K562 (cell line): Measurements from ENCODE around the gene RHPN2. TPM values are rescaled to one million over a fixed set of nuclear protein-coding genes. Genes with fewer than 3 reads are reported as not detected.

Experiments used
- ARNT ChIP-seq, 2 experiments: fragments of 450-650 bp; IDR thresholded peaks; 2 replicates each; pipeline ENCODE4 v1.6.1; 2016; ENCODE audit warnings: mild to moderate bottlenecking in 1 of 2
- CREM ChIP-seq: IDR thresholded peaks from 2 replicates; pipeline ENCODE4 v1.6.1; 2014; ENCODE audit warnings: antibody characterized with exemption, low read depth
- HNRNPK ChIP-seq: fragments of 200-400 bp; formaldehyde crosslinking; IDR thresholded peaks from one replicate; pipeline ENCODE4 v1.6.1; 2018; ENCODE audit warnings: mild to moderate bottlenecking, low read depth, low read length; ENCODE audit not compliant: poor library complexity, severe bottlenecking
- HOXB6 ChIP-seq: fragments of 250-450 bp; sonication (Bioruptor Pico); IDR thresholded peaks from 2 replicates; pipeline ENCODE4 v1.5.1; 2022; ENCODE audit warnings: mild to moderate bottlenecking, borderline replicate concordance
- MGA ChIP-seq: fragments of 450-650 bp; IDR thresholded peaks from 2 replicates; pipeline ENCODE4 v1.6.1; 2016; ENCODE audit warnings: mild to moderate bottlenecking, moderate library complexity
- MTA2 ChIP-seq: fragments of 450-650 bp; IDR thresholded peaks from 2 replicates; pipeline ENCODE4 v1.6.1; 2016; ENCODE audit warnings: low read depth
- PHF8 ChIP-seq: fragments of 200-600 bp; sonication (generic); IDR thresholded peaks from 2 replicates; pipeline ENCODE4 v1.6.1; 2012; ENCODE audit warnings: mixed run types, mild to moderate bottlenecking, inconsistent platforms, low read length, moderate library complexity, borderline replicate concordance
- RBM17 ChIP-seq: fragments of 200-400 bp; formaldehyde crosslinking; IDR thresholded peaks from 2 replicates; pipeline ENCODE4 v1.6.1; 2017; ENCODE audit warnings: low read depth, mild to moderate bottlenecking, low read length, borderline replicate concordance
- SNIP1 ChIP-seq: fragments of 450-650 bp; IDR thresholded peaks from 2 replicates; pipeline ENCODE4 v1.7.1; 2017; ENCODE audit warnings: low read depth, mild to moderate bottlenecking
- SREBF1 ChIP-seq: fragments of 150-350 bp; IDR thresholded peaks from 2 replicates; pipeline ENCODE4 v1.6.1; 2014; ENCODE audit warnings: antibody characterized with exemption, low read depth, low read length, borderline replicate concordance
- TBL1XR1 ChIP-seq, 2 experiments: IDR thresholded peaks; 2 replicates each; pipeline ENCODE4 v1.6.1; 2012; ENCODE audit warnings: improper control_type of control experiment in 2 of 2, low read length in 2 of 2, mild to moderate bottlenecking in 1 of 2
- TEAD2 ChIP-seq: fragments of 450-650 bp; IDR thresholded peaks from 2 replicates; pipeline ENCODE4 v1.6.1; 2016; ENCODE audit warnings: missing genetic modification characterization, control low read depth, missing compliant biosample characterization
- ZNF133 ChIP-seq: fragments of 250-450 bp; sonication (Bioruptor Pico); IDR thresholded peaks from 2 replicates; pipeline ENCODE4 v1.4.0; 2020; ENCODE audit warnings: mild to moderate bottlenecking
- ZNF23 ChIP-seq: fragments of 250-450 bp; sonication (Bioruptor Pico); IDR thresholded peaks from 2 replicates; pipeline ENCODE4 v1.4.0; 2020; ENCODE audit warnings: mild to moderate bottlenecking
- ZNF444 ChIP-seq: fragments of 250-450 bp; sonication (Bioruptor Pico); IDR thresholded peaks from 2 replicates; pipeline ENCODE4 v1.4.0; 2020; ENCODE audit warnings: mild to moderate bottlenecking, moderate library complexity
- polyA plus RNA-seq, 8 experiments: library from polyadenylated mRNA; depleted of rRNA in 4 of 8; stranded (reverse) in 5 of 8; unstranded in 3 of 8; fragments of >200 nt; fragmentation: Nextera tagmentation in 2 of 8; fragmentation: Illumina TruSeq in 1 of 8; extraction: Ambion mirVana in 2 of 8; extraction: Trizol in 1 of 8; gene quantifications; 2 replicates each; pipeline versions ENCODE4 v1.2.1 to v1.2.3, GENCODE V29; 2011 to 2014; ENCODE audit warnings: inconsistent platforms in 1 of 8, missing spikeins in 1 of 8
- total RNA-seq, 7 experiments: library from RNA; depleted of rRNA in 6 of 7; stranded (reverse); fragments of >200 nt in 6 of 7; fragmentation: Illumina TruSeq in 2 of 7; extraction: Trizol in 2 of 7; gene quantifications; 2 replicates each; pipeline versions ENCODE4 v1.2.1 to v1.2.3, GENCODE V29; 2011 to 2021; ENCODE audit warnings: low replicate concordance in 1 of 7

The RHPN2 gene
- total and polyA plus RNA-seq, 9 of the 15 experiments (the other 6 are each of a cell fraction or from before 2014, with no cell fraction given): 0.63 to 9.9 (median 3.2) TPM

- TF ChIP-seq MGA (no peak), ZNF23 (no peak), CREM (peak; percentile 46; the same call in 1 of the 2 replicates), SREBF1 (no peak), SNIP1 (no peak), ZNF133 (no peak), HOXB6 (CRISPR knock-in tag) (no peak), MTA2 (no peak), ARNT (IDR thresholded peaks at IDR 0.05) (0 out of 4 replicates have a peak, but pooled peaks of 1 of the 2 experiments have one; percentile 29), TBL1XR1 (IDR thresholded peaks at IDR 0.05; ENCODE audit: low read length in 2 of 2) (no peak), ZNF444 (CRISPR knock-in tag) (no peak), HNRNPK (no peak), RBM17 (no peak), PHF8 (no peak; the same call in 1 of the 2 replicates), TEAD2 (tag) (no peak)
Observed at GRCh38 chr19:33093420-33094210, 28.9 kb upstream of the RHPN2 start (continued).
